Putamen (tissue), 1 donor: Measurements from ENCODE around the gene ST7.
"Not testable (repeated sequence)": the region's sequence is repeated elsewhere in the genome, so short reads cannot be mapped to it uniquely, and the experiment has no call there.

Experiments
- DNase-seq: peaks from one replicate; pipeline ENCODE4 v3.0.0-alpha.2; 2016; ENCODE audit warnings: low spot score

ST7 gene

DNA sequence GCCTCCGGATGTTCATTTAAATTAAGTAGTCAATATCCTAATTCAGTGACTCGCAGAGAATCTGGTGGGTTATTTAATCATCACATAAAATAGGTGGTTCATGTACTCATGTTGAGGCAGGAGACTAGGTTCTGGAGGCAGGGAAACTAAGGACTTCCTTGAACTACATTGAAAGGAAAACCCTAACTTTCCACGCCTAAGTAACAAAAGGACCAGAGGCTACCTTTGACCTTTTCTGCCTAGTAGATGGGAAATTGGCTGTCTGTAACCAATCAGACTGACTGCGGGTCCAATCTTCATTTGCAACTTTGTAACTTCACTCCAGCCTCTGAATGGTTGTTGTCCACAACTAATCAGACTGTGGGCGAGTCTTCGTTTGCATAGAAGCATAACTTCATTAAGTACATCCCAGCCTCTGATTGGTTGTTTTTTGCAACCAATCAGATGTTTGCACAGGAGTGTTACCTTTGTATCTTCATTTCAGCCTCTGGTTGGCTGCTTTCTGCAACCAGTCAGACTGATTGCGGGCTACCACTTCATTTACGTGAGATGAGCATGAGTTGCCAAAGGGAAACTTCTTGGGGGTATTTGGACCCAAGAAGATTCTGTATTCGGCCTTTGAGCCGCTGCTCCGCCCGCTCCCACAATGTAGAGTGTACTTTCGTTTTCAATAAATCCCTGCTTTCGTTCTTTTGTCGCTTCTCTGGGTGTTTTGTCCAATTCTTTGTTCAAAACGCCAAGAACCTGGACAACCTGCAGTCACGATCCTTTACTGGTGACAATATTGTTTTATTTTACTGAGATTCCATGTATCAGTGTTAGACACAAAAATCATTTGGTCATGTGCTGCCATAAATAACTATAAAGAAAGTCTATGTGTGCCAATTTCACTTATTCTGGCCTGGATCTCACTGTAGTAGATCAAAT is 1.7 kb upstream of the ST7 start:
- DNase-seq, result no peak

- no peak for DNase-seq
Measured at GRCh38 chr7:116952635-116953371, 498 bp upstream of the ST7 start.

GRCh38 chr7:116953906-116954838 is 871 bp downstream of the ST7 start:
- peak; percentile 65 for DNase-seq

GRCh38 chr7:116955340-116955739 is 2.0 kb downstream of the ST7 start:
- DNase-seq, result no peak

- no peak for DNase-seq
Measured at GRCh38 chr7:116955801-116956476, 2.6 kb downstream of the ST7 start.

- DNase-seq, result no peak
Measured at GRCh38 chr7:116956477-116956804, 3.1 kb downstream of the ST7 start.

DNA sequence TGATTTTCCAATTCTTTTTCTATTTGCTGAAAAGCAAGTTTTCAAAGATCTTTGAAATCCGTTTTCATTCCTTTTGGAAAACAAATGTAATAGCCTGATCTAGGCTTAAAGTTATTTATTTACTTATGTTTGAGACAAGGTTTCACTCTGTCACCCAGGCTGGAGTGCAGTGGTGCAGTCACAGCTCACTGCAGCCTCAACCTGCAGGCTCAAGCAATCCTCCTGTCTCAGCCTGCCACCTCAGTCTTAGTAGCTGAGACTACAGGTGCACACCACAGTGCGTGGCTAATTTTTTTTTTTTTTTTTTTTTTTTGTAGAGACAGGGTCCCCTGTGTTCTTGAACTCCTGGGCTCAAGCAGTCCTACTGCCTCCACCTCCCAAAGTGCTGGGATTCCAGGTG is 4.6 kb downstream of the ST7 start:
- DNase-seq, result no peak

DNA sequence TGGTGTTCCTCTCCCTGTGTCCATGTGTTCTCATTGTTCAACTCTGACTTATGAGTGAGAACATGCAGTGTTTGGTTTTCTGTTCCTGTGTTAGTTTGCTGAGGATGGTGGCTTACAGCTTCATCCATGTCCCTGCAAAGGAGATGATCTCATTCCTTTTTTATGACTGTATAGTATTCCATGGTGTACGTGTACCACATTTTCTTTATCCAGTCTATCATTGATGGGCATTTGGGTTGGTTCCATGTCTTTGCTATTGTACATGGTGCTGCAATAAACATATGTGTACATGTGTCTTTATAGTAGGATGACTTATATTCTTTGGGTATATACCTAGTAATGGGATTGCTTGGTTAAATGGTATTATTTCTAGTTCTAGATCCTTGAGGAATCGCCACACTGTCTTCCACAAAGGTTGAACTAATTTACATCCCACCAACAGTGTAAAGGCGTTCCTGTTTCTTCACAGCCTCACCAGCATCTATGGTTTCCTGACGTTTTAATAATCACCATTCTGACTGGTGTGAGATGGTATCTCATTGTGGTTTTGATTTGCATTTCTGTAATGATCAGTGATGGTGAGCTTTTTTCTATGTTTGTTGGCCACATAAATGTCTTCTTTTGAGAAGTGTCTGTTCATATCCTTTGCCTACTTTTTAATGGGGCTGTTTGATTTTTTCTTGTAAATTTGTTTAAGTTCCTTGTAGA is 8.8 kb downstream of the ST7 start:
- DNase-seq, result not testable (repeated sequence)

DNA sequence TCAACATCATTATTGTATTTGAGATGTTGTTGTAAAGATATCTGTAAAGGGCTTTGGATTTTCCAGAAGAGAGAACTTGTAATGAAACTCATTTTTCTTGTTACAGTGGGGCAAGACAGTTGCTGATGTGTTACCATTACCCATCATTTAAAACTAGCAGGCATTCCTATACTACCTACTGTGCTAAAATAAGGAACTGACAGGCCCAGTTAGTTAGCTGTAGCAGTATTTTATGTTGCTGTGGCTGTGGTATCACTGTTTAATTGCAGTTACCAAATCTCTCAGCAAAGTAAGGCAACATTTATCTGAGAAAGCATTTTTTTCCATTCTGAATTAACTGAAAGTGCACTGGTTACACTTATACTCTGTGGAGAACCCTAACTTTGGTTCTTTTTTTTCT is 9.9 kb downstream of the ST7 start:
- DNase-seq, result no peak

DNA sequence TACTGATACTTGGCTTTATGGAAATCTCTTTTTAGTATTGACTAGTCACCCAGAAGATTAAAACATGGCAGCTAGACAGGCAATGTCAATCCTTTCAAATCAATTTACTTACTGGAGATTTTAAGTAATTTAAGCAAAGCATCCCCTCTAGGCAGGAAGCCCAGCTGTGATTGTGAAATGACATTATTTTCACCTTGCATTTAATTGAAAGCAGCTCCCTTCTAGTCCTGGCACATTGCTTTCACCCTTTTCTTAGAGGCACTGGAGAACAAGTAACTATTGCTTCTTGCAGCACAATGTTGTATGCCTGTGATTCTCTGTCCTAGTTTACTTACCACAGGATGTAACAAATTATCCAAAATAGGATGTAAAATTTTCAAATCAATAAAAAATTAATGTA is 13.3 kb downstream of the ST7 start:
- DNase-seq, result no peak

- DNase-seq, result no peak
Measured at GRCh38 chr7:116967254-116967922, 14.1 kb downstream of the ST7 start.

GRCh38 chr7:116967983-116968382 is 14.7 kb downstream of the ST7 start:
- no peak for DNase-seq

- no peak for DNase-seq
Measured at GRCh38 chr7:116968631-116969030, 15.3 kb downstream of the ST7 start.

DNA sequence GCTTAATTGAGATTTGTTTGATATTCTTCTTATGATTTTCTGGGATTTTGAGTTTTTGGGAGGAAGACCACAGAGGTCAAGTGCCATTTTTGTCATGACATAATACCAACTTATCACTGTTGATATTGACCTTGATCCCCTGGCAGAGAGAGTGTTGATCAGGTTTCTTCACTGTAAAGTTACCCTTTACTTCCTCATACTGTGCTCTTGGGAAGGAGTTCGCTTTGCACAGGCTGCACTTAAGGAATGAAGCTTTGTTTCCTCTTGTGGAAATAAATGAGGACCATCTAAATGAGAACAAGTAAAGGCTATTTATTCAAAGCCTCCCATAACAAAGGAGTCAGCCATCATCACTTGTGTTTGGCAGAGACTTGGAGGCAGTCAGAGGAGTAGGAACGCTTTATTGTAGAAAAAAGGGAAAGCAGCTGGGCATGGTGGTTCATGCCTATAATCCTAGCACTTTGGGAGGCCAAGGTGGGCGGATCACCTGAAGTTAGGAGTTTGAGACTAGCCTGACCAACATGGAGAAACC is 16.1 kb downstream of the ST7 start:
- DNase-seq, result no peak

DNA sequence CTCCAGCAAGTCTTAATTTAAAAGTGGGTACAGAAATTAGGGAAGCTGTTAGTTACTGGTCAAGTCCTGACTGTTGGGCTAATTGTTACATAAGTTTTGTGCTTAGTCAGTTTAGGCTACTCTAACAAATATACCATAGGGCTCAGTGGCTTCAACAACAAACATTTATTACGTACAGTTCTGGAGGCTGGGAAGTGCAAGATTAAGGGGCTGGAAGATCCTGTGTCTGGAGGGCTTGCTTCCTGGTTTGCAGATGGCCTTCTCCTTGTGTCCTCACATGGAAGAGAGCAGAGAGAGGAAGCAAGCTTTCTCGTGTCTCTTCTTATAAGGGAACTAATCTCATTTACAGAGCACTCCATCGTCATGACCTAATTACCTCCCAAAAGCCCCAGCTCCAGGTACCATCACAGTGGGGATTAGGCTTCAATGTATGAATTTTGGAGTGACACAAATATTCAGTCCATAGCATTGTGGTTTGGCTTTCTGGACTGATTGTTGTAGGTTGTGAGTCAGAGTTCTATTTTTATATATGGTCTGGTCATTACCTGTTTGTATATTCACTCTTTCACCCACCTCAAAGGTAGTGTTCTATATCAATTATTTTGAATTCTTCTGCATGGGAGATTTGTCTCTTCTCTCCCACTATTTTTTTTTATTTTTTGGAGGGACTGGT is 17.1 kb downstream of the ST7 start:
- DNase-seq, result no peak

DNA sequence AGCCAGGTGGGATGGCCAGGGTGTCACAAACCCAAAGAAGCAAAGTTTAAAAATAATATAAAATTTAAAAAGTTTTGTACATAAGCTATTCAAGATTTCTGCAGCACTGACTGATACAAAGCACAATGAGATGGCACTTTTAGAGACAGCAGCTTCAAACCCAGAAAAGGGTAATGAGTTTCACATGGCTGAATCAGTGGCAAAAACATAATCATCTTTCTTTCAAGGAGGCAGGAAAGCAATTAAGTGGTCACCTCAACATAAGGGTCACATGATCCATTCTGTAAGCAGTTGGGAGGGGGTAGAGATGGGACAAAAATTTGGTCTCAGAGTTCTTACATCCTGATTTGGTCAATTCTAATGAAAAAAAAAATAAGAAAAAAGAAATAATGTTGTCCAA is 17.9 kb downstream of the ST7 start:
- DNase-seq, result not testable (repeated sequence)

DNA sequence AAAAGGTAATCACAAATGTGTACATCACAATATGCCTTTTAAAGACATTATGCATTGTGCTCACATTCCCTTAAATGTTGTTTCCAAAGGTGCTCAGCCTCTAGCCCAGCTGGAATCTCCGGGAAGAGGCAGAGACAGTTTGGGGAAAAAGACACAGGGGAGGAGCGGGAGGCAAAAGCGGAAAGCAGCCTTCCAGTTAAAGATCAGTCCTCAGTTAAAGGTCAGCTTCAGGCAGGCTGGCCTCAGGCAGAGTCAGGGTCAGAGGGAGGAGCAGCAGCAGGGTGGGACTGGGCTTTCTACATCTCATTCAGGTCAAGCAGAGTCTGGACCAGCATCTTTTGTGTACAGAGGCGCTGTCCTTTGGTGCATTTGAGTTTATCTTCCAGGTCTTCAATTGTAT is 18.6 kb downstream of the ST7 start:
- DNase-seq, result no peak

DNA sequence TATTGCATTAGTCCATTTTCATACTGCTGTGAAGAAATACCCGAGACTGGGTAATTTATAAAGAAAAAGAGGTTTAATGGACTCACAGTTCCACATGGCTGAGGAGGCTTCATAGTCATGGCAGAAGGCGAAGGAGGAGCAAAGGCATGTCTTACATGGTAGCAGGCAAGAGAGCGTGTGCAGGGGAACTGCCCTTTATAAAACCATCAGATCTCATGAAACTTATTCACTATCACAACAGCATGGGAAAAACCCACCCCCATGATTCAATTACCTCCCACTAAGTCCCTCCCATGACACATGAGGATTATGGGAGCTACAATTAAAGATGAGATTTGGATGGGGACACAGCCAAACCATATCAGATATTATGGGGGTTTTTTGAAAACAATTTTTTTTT is 21.7 kb downstream of the ST7 start:
- not testable (repeated sequence) for DNase-seq

DNA sequence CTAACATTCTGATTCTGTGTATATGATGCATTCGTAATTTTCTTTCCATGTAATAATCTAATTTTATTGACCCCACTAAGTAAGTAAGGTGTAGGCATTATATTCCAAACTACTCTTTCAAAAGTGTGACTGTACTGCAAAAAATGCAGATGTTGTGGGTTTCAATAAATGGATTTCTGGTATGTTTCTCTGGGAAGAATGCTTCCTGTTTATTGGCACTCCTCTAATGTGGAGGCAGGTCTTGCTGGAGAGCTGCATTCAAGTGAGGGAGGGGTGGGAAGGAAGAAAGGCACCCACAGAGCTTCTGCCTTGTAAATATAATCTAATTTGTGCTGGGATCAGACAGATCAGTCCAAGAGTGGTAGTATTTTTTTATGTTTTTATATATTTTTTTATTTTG is 23.9 kb downstream of the ST7 start:
- DNase-seq, result no peak

DNA sequence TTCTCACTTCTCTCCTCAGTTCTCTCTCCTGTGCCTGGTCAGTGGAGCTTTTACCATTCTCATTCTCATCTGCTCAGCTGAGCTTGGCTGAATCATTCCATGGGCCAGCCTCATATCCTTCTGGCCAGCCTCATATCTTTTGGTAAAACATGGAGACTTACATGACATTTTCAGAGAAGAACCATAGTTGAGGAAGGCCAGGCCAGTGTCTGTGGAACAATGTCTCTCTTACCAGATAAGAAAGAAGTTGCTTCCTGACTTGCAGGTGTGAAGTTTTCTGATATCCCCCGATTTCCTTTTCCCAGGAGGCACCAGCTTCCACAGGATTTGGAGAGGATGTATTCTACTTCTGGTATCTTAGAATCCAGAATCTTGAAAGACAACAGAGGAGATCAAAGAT is 24.7 kb downstream of the ST7 start:
- DNase-seq, result no peak
